Fibroblast of lung (primary cell): ENCODE data around the gene XRN2.

Experiments
- CTCF ChIP-seq, 2 donors: IDR thresholded peaks in 1 of 2; conservative IDR thresholded peaks in 1 of 2; 1 replicate in 1 of 2; 2 replicates in 1 of 2; pipeline ENCODE4 v1.5.1; 2011 to 2012; ENCODE audit warnings: low read length in 2 of 2, control low read depth in 1 of 2, inconsistent platforms in 1 of 2, low read depth in 1 of 2, mild to moderate bottlenecking in 1 of 2
- EZH2 ChIP-seq: IDR thresholded peaks from 2 replicates; pipeline ENCODE4 v1.5.1; 2012; ENCODE audit warnings: low read length, control low read depth, mild to moderate bottlenecking; ENCODE audit errors: missing control alignments

- no peak for TF ChIP-seq CTCF (conservative IDR thresholded peaks at IDR 0.05 in 1 of 2, IDR thresholded peaks at IDR 0.05 in 1 of 2; ENCODE audit: low read depth in 1 of 2, low read length in 2 of 2)
- no peak for TF ChIP-seq EZH2
Observed at GRCh38 chr20:21381619-21382018, 78.5 kb downstream of the XRN2 start.
